ENCODE data around the gene MYOZ3.

Gene MYOZ3

DNA sequence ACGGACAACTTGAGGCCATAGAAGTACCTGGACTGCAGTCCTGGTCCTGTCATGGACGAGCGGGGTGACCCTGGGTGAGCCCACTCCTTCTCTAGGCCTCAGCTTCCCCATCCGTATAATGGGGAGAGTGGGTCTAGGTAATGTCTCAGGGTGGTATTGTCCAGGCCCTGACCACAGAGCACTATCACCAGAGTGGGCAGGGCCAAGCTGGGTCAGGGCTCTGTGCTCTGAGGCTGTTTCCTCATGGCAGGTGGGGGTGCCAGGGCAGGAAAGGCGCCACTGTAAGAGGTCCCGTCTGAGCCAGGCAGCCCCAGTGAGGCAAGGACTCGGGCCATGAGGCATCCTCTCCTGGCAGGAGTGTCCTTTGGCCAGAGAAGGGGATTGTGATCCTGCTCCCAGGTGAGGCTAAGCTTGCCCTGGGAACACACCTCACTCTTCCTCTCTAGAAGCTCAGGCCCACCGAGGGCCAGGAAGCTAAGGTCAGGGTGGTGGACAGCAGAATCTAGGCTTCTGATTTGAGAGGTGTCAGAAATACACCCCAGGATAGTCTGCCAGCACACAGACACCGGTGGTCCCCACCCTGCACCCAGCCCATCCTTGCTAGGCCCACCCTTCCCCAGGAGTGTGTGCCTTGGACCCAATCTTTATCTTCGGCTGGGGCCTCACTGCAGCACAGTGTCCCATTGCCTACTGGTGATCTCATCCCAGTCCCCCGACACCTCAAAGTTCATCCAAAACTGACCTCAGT is 1.5 kb upstream of the MYOZ3 start:
- no peak for DNase-seq

DNA sequence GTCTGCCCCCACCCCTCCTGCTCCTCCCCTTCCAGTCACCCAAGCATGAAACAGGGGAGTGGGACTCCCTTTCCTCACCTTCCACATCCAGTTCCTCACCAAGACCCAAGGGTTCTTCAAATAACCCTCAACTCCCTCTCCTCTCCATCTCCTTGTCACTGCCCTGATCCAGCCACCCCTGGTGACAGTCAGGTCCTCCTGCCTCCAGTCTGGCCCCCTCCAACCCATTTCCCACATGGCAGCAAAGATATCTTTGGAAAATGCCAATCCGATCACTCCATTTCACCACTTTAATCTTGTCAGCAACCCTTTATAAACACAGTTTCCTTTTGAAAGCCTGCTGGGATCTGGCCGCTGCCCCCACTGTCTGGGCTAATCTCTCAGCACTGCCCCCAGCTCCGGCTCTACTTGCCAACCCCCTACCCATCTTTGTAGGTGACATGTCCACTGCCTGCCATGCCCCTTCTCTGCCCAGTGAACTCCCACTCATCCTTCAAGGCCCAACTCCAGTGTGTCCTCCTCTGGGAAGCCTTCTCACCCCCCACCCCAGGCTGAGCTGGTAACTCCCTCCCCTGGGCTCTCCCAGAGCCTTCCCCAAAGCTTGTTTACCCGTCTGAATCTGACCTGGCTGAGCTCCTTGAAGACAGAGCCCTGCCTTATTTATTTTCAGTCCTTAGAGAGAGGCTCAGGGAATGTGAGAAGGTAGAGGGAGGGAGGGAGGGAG is 781 bp upstream of the MYOZ3 start:
- no peak for DNase-seq

DNA sequence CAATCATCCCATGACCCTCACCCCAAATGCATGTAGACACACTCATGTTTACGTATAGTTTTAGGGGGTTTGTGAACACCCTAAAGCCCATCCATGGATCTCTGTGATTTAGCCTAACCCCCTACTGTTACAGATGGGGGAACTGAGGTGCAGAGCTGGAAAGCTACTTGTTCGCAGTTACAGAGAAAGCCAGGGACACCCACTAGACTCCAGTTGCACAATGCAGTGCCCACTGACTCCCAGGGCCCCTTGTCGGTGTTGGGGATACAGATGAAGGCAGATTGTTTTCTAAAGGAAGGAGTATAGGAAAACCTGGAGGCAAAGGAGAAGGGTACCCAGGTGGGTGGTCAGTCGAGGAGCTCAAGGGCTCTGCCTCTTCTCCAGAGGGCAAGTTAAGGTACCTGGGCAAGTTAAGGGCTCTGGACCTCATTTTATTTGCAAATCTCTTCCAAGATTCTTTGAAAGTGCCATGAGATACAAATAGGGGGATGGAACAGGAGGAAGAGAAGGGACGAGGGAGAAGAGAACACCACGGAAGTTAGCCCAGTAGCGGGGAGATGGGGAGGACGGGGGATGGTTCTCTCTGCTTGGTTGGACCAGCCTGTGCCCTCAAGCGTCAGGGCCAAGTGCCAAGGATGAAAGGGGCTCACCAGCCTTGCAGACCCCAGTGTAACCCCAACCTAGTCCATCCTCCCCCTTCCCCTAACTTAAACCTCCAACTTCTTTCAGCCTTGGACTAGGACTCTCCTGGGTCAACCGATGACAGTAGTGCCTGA is 958 bp downstream of the MYOZ3 start:
- DNase-seq: no peak

DNA sequence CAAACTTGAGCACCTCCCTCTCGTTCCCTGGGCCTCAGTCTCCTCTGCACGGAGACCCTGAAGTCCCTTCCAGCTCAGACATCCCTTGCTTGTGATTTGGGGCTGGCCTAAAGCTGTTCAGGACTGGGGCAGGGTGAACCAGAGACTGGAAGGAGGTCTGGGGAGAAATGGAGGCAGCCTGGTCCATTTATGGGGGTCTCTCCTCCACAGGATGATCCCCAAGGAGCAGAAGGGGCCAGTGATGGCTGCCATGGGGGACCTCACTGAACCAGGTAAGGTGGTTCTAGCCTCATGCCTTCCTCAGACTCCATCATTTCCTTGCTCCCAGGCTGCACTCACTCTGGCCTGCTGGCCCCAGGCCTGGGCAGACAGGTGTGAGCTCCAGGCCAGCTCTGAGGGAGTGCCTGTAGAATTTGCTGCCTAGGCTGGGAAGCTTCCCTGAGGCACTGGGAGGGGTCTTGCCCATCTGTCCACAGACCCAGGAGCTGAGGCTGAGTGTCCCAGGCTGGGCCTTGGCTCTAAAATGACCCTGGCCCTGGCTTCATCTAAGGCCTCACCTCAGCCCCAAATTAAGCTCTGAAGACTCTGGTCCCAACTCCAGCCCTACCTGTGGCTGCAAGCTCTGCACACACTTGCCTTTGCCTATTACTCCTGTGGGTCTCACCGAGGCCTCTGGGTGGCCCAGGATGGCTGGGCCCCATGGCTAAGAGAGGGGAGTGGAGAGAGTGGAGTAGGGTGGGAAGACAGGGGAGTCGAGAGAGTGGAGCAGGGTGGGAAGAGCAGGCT is 1.9 kb downstream of the MYOZ3 start:
- DNase-seq: no peak

DNA sequence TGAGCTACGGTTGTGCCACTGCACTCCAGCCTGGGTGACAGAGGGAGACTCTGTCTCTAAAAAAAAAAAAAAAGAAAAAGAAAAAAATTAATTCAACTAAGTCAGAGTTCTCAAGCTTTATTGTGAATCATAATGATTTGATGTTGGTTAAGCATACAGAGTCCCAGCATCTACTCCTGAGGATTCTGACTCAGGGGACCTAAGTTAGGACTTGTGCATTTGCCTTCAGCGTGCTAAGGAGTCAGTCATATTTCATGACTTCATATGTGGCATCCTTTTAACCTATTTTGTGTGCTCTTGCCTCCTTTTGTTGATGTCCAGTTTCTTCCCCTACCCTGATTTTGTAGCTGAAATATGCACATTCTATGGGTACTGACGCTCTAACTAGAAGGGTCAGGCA is 2.9 kb downstream of the MYOZ3 start:
- DNase-seq: no peak

DNA sequence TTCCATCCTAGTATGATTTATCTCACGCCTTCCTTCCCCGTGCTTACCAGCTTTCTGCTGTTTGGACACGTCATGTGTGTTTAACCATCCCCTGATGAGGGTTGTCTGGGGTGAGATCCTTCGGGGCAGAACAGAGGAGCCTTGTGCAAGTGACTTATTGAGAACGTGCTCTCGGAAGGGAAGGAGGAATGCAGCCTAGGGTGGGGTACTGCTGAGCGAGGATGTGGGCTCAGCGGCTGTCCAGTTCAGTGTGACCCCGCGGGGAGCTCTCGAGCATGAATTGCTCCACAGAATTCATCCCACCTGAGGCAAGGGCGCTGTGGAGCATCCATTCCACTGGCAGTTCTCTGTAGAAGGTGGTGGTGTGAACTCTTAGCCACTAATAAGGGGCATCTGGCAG is 4.0 kb downstream of the MYOZ3 start:
- DNase-seq: peak; percentile 17

DNA sequence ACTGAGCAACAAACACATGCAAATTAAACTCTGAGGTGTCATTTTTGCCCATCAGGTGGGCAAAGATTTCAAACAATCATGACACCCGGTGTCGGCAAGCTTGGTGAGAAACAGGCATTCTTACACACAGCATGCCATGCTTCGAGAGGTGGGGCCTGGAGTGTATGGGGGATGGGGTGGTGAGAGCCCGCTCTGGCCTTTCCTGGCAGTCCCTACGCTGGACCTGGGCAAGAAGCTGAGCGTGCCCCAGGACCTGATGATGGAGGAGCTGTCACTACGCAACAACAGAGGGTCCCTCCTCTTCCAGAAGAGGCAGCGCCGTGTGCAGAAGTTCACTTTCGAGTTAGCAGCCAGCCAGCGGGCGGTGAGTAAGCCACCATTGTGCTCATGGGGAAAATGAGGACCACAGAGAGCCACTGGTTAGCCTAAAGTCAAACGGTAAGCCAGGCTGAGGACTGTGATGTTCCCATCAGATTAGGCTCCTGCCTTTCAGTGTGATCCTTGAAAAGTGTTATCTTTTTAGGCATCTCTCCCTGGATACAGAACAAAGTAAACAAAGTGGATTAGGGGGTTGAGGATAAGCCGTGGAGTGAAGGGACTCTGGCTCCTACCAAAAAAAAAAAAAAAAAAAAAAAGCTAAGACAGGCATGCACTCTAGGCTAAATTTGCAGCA is 9.4 kb downstream of the MYOZ3 start:
- no peak for DNase-seq

DNA sequence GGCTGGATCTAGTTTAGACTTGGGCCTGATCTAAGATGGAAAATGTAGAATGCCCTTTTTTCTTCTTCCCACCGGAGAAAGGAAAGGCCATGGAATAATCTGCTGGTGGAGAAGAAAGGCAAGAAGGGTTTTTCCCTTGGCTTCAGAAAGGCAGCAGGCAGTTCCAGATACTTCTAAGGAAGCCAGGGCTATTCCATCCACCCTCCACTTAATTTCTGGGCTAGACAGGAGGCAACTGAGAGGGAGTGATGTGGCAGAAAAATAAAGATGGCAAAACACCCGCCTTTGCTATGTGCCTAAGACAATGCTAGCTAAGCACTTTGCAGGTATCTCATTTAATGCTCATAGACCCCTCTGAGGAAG is 9.9 kb downstream of the MYOZ3 start:
- DNase-seq: no peak

DNA sequence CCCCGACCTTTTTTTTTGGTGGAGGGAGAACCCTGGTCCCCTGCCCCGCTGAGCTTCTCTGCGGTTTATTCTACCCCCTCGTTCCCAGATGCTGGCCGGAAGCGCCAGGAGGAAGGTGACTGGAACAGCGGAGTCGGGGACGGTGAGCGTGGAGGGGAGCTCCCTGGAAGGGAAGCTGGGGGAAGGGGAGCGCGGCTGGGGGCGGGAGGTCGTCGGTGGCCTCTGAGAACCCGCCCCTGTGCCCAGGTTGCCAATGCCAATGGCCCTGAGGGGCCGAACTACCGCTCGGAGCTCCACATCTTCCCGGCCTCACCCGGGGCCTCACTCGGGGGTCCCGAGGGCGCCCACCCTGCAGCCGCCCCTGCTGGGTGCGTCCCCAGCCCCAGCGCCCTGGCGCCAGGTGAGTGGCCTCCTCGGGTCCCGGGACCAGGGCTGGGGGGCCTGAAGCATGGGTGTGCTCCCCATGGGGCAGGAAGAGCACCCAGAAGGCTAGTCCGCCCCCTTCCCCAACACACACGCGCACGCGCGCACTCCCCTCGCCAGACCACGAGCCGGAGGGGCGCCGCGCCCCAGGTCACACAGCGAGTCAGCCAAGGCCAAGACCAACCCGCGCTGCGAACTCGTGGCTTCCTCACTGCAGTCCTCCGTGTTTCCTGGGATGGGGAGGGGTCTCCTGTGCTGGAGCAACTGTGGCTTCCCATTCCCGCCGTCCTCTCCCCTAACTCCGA is 10.6 kb downstream of the MYOZ3 start:
- no peak for DNase-seq

DNA sequence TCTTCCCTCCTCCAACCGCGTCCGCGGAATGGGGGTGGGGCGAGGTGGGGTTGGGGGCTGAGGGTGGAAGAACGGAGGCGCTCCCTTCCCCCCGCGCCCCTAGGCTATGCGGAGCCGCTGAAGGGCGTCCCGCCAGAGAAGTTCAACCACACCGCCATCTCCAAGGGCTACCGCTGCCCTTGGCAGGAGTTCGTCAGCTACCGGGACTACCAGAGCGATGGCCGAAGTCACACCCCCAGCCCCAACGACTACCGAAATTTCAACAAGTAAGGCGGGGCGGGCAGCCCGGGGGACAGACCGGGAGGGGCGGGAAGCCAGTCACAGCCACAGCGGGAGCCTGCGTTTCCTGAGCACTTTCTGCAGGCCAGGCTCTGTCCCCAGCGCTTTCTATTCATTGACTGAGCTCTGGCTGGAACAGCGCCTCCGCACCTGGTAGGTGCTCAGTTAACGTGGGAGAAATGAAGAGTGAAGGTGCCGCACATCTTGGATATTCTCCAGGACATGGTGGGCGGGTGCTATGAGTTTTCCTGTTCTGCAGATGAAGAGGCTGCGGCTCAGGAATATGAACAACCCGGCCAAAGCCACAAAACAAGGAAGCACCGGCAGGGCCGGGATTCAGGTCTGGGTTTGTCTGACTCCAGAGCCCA is 11.3 kb downstream of the MYOZ3 start:
- DNase-seq: peak; percentile 46

DNA sequence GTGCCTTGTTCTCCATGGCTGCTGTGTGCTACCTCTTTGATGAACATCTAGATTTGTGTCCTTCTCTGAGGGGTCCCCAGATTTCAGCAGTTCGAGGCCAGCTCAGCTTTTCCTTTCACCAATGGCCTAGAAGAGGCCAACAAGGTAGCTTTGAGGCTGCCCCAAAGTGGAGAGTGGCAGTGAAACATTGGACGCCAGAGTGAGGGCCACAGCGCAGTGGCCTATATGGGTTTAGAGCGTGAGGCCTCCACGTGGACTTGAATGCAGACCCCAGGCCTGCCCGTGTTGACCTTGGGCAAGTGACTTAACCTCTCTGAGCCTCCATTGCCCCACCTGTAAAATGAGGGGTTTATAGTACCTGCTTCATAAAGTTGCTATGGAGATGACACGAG is 11.8 kb downstream of the MYOZ3 start:
- no peak for DNase-seq

DNA sequence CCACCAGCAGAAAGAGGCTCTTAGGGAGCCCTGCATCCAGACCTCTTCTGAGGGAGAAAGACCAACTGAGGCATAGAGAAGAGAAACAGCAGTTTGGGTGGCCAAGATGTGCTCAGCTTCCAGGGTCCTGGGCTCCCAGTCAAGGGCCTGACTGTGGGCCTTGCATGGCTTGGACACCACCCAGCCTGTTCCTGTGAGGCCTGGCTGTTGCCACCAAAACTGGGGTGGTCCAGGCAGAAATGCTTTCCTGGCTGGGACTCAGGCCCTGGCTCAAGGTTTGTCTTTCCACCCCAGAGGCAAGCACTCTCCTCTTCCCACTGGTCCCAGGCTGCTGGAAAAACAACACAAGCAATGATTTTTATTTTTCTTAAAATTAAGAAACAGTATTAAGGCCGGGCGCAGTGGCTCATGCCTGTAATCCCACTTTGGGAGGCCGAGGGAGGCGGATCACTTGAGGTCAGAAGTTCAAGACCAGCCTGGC is 13.3 kb downstream of the MYOZ3 start:
- no peak for DNase-seq

DNA sequence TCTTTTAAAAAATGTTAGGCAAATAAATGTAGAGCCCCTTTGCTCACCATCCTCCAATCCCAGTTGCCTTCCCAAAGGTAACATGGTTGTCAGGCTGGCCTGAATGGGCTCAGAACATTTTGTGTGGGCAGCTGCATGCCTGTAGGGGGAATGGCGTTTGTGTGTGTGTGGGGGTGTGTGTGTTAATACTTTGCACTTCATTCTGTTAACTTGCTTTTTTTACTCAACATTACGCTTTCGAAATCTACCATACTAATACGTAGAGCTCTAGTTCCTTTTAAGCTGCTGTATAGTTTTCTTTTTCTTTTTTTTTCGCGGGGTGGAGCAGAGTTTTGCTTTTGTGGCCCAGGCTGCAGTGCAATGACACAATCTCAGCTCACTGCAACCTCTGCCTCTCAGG is 14.0 kb downstream of the MYOZ3 start:
- no peak for DNase-seq

DNA sequence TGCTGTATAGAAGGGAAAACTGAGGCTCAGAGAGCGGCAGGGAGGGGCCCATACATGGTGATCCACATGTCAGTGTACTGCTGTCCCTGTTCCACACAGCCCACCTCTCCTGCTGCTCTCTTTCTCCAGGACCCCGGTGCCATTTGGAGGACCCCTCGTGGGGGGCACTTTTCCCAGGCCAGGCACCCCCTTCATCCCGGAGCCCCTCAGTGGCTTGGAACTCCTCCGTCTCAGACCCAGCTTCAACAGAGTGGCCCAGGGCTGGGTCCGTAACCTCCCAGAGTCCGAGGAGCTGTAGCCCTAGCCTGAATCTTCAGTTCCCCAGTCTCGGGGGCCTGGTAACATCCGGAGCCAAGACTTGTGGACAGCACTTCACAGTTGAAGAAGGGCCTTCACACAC is 15.5 kb downstream of the MYOZ3 start:
- no peak for DNase-seq

DNA sequence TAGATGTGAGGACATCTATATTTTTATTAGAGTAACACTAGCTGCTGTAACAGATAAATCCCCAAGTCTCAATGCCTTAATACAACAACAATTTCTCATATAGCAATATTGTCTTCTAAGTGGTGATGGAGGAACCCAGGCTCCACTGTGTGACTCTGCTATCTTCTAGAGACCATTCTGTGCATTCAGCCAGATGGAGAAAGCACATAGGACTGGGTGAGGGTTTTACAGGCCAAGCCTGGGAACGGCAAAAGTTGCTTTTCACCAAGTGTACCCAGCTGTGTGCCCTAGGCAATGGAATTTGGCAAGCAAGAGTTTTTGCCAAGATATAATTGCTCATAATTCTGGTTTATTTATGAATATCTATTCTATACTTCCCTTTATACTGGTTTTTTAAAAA is 28.1 kb downstream of the MYOZ3 start:
- DNase-seq: no peak

DNA sequence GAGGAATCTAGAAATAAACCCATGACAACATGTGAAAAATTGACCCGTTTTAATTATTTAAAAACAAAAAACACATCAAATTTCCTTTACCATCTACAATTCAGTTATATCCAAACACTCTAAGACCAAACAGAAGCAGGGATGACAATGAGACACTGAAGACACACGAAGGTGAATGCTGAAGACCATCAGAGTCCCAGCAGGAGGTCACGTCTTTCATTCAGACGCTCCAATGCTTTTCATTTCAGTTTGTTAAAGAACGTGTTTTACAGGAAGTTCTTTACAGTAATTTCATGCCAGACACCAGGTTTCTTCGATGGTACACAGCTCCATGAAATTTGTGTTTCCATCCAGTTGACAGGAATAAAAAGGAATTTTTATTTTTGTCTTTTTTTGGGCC is 29.7 kb downstream of the MYOZ3 start:
- DNase-seq: no peak

DNA sequence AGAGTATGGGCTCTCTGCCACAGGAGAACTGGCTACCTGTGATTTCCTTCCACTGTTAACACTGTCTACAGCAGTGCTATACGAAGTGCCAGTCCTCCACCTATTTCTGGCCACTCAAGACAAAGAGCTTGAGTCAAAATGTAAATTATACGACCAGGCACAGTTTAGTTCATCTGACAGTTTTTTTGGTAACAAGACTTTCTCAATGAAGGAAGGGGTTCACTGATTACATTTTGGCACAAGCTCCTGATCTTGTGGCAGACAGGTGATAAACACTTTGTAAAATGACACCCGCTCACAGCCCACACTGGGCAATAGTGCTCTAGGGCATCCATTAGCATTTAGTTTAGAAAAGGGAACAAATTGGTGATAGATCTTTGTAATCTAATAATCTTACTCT is 31.2 kb downstream of the MYOZ3 start:
- DNase-seq: no peak

DNA sequence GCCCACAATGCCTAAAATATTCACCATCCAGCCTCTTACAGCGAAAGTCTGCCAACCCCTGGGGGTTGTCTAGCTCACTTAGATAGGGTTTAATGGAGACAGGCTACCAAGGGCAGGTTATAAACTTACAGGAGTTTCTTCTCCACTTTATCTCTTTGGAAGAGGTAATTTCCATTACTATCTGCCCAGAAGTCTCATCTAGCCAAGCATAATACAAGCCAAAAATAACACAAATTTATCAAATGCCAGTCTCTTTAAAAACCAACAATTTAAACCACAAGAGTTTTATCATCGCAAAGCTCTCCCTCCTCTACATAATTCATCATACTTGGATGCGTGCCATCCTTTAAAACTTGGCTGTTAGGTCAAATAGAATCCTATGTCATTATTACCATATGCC is 33.6 kb downstream of the MYOZ3 start:
- DNase-seq: no peak

DNA sequence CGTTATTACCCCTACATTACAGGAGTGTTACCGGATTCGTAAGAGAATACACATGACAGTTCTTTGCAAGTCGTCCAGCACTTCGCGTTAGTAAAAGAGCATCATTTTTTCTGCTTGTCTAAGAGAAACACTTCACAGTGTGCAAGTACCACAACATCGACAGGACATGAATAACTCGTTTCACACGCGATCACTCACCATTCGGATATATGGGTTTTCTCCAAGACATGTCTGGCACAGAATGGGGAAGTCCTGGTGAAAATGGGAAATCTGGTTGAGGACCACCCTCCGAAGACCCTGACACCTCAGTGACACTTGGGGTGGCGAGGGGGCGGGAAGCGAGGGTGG is 39.2 kb downstream of the MYOZ3 start:
- DNase-seq: no peak

DNA sequence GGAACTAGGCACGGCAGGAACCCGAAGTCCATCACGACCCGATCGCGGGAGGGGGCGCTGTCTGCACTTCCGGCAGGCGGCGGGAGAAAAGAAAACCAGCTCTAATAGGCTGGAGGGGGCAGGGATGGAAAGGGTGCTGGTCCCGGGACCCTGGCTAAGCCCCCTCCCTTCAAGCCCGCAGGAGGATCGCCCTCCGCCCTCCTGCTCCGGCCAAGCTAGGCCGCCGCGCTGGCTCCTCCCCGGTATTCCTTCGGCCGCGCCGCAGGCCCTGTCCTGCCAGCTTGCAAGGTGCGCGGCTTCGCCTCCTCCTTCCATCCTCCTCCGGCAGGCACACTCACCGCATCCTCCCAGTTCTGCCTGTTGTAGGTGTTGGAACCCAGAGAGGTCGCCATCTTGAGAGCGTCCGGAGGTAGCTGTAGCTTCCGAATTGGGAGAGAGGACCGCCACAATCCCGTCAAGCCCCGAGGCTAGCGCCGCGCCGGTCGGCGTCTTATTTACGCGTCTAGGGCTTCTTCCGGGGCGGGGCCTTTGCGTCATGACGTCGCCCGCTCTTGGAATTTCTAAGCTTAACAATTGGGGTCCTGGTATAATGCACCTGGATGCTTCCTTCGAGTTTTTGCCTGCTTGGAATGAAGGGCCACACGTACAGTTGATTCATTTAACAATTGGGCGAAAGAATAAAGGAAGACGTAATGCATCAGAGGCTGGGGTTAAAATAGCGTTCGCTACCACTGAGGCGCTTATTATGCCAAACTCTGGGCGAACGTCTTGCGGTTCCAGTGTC is 39.7 kb downstream of the MYOZ3 start, which contains the start of gene RBM22:
TSS of gene RBM22 (minus strand) at position 469 of the 784 bp plus-strand sequence. CDS start at position 392, 77 bp downstream.
- DNase-seq: peak; percentile 85

Measured in NCI-H146 (cell line).